Prostate gland (tissue), 2 donors: Measurements from ENCODE around the gene TRAPPC13.

ENCODE experiments used
- CTCF ChIP-seq, 4 experiments: fragments of 200-600 bp in 2 of 4; fragments of 450-650 bp in 2 of 4; sonication (generic) in 2 of 4; IDR thresholded peaks; 1 replicate in 3 of 4; 2 replicates in 1 of 4; pipeline ENCODE4 v1.5.1; 2016 to 2019; ENCODE audit warnings: antibody characterized with exemption in 4 of 4, mild to moderate bottlenecking in 2 of 4, moderate library complexity in 2 of 4
- POLR2A ChIP-seq: fragments of 450-650 bp; IDR thresholded peaks from one replicate; pipeline ENCODE4 v1.6.1; 2016; ENCODE audit warnings: antibody characterized with exemption, mild to moderate bottlenecking
- POLR2AphosphoS5 ChIP-seq: sonication (generic); formaldehyde crosslinking; IDR thresholded peaks from one replicate; pipeline ENCODE4 v1.6.1; 2017; ENCODE audit warnings: antibody characterized with exemption

GRCh38 chr5:65696892-65697291 lies 72.1 kb downstream of the TRAPPC13 start:
- no peak for TF ChIP-seq CTCF (IDR thresholded peaks at IDR 0.05)
- TF ChIP-seq POLR2AphosphoS5, result no peak
- no peak for TF ChIP-seq POLR2A
